HepG2 (cell line): ENCODE results near the gene NCAPG.

Experiments
- KLF9 ChIP-seq: IDR thresholded peaks from 2 replicates; pipeline ENCODE4 v1.6.1; 2016; ENCODE audit warnings: low read depth
- PATZ1 ChIP-seq: sonication (generic); formaldehyde crosslinking; IDR thresholded peaks from 2 replicates; pipeline ENCODE4 v1.4.0; 2020; ENCODE audit warnings: missing genetic modification reagents
- TF ChIP-seq, protein P1 (sequence below): sonication (generic); formaldehyde crosslinking; IDR thresholded peaks from 2 replicates; pipeline ENCODE4 v1.5.0; 2020; ENCODE audit warnings: mild to moderate bottlenecking, missing genetic modification reagents, moderate library complexity

- TF ChIP-seq, protein P1, sequence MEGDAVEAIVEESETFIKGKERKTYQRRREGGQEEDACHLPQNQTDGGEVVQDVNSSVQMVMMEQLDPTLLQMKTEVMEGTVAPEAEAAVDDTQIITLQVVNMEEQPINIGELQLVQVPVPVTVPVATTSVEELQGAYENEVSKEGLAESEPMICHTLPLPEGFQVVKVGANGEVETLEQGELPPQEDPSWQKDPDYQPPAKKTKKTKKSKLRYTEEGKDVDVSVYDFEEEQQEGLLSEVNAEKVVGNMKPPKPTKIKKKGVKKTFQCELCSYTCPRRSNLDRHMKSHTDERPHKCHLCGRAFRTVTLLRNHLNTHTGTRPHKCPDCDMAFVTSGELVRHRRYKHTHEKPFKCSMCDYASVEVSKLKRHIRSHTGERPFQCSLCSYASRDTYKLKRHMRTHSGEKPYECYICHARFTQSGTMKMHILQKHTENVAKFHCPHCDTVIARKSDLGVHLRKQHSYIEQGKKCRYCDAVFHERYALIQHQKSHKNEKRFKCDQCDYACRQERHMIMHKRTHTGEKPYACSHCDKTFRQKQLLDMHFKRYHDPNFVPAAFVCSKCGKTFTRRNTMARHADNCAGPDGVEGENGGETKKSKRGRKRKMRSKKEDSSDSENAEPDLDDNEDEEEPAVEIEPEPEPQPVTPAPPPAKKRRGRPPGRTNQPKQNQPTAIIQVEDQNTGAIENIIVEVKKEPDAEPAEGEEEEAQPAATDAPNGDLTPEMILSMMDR = no peak
- TF ChIP-seq PATZ1 (CRISPR knock-in tag) (no peak), KLF9 (CRISPR knock-in tag) (no peak)
Observed at GRCh38 chr4:17884063-17884462, 73.3 kb downstream of the NCAPG start.
